ENCODE results near the gene SMC1A.

SMC1A gene

DNA sequence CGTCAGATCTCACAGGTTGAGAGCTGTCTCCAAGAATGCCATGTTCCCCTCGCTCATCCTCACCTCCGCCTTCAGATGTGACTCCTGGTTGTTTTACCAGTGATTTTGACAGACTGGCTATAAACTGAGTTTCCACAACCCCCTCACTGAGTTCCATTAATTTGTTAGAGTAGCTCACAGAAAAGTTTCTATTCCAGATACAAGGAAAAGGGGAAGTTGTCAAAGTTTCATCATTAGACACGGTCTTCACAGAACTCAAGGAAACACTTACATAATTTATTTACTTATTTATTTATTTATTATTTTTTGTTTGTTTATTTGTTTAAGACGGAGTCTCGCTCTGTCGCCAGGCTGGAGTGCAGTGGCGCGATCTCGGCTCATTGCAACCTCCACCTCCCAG lies 85.4 kb downstream of the SMC1A start:
- no peak for DNase-seq (ENCODE audit: low spot score)

DNA sequence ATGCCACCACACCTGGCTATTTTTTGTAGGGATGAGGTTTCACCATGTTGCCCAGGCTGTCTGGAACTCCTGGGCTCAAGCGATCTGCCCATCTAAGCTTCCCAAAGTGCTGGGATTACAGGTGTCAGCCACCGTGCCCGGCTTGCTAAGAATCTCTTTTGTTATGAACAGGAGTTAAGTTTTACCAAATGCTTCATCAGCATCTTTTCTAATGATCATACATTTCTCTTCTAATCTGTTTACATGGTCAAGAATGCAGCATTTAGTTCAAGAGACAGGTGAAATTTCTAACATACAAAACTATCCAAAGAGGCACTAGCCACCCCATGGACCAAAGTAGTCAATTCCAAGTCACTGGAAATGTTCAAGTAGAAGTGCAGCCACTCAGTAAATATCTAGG lies 88.6 kb downstream of the SMC1A start:
- no peak for DNase-seq (ENCODE audit: low spot score)

DNA sequence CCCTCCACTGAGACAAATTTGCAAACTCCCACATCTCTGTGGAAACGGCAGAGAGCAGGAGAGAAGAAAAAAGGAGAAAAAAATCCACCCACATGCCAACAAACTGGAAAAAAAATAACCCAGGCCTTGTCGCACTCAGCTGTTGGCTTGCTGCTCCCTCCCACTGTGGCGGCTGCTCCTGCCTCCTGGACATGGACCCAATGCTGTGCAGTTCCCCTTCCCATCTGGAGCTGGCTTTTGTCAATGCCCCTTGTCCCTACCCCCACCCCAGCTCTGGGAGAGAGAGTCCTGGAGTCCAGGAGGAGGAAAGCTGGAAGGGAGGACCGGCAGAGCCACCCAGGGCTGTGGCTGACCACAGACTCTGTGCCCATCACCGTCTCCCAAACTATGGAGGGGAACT lies 90.2 kb downstream of the SMC1A start:
- DNase-seq (ENCODE audit: low spot score): no peak

DNA sequence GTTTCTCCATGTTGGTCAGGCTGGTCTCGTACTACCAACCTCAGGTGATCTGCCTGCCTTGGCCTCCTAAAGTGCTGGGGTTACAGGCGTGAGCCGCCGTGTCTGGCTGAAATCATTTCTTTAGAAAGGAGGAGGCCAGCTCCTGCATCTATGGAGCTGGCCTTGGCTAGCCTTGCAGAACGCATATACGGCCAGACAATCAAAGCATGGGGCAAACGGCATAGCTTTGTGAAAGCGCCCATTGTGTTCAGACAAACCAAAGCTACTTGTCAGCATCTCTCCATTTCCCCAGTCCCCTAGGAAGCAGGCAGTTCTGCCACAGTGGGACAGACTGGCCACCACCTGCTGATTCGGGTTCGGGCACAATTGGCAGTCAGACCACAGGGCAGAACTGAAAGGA lies 92.1 kb downstream of the SMC1A start:
- DNase-seq (ENCODE audit: low spot score): no peak

DNA sequence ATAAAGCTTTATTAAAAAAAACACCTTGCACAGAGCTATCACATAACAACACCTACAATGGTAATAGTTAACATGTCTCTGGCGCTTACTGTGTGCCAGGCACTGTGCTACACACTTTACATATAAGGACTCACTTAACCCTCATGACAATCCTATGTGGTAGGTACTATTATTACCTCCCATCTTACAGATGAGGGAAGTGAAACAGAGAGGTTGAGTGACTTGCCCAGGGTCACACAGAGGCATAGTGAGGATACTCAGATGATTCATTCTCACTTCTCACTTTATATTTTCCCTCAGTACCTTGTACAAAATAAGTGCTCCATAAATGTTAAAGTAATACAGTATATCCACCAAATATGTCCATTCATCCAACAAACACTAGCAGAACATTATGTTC lies 97.7 kb downstream of the SMC1A start:
- DNase-seq (ENCODE audit: low spot score): no peak

Data from SW480 (cell line).